HG03064 (cell line): ENCODE data around the gene TBL3.
A peak's percentile ranks its signal among the peaks of the same experiment; 100 is the strongest.
"Not testable (repeated sequence)": the region's sequence is repeated elsewhere in the genome, so short reads cannot be mapped to it uniquely, and the experiment has no call there.

Source experiments
- ATAC-seq: cut with Tn5 transposase; IDR thresholded peaks from one replicate; pipeline ENCODE4 v1.9.1; 2021; ENCODE audit warnings: low read depth; ENCODE audit not compliant: unreplicated experiment

The TBL3 gene

DNA sequence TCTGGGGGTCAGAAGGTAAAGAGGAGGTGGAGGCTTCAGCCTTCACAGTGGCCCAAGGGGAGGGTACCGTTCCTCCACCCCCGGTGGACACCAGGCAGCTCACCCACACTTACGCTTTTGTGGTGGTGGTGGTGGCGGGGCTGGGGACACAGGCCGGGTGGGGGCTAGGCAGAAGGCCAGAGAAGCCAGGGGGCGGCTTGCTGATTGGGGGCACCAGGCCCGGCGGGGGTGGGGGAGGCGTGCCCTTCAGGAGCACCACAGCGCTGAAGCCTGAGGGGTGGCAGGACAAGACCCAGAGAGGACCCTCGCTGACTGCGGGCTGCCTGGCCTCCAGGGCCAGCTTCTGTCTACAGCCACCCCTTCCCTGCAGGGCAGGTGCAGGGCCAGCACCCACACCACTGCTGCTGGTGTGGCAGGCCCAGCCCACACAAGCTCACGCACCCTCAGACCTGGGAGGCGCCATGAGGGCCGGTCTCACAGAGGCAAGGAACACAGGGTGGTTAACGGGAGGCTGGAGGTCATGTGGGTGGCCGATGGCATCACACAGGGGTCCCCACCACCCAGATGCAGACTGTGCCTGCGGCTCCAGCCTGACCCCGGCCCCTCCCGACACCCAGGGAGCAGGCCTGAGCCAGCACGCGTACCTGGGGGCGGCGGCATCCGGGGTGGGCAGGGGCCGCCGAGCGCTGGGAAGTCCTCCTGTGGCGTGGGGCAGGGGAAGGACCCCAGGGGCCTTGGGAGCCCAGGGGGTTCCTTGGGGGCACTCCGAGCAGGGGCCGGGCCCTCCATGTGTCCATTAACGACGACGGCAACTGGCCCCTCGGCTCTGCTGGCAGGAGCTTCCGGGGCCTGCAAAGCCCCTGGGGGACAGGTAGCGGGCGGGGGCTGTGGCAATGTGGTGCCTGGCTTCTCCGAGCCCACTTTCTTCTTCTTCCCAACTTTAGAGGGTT, 27.3 kb downstream of the TBL3 start:
- no peak for ATAC-seq

DNA sequence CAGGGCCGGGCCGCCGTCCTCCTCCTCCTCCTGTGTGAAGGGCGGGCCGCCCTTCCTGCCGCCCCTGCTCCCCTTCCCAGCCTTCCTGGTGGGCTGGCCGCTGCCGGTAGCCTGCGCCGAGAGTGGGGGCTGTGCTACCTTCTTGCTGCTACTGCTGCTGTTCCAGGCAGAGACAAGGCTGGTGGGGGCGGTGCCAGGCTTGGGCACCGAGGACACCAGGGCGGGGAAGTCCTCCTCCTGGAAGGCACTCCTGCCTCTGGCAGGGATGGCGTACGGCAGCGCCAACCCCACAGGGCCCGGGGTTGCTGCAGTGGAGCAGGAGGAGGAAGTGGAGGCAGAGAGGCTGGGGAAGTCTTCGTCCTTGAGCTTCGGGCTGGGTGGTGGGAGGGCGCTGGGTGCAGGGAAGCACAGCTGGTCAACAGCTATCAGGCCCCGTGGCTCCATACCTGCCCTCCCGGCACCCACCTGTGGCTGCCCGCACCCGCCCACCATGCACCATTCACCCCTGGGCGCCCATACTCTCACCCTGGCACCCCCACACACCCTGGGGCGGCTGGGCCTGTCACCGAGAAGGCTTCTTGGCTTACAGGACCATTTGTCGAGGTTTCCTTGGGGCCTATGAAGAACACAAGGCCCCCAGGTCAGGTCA, 28.1 kb downstream of the TBL3 start:
- ATAC-seq: no peak

DNA sequence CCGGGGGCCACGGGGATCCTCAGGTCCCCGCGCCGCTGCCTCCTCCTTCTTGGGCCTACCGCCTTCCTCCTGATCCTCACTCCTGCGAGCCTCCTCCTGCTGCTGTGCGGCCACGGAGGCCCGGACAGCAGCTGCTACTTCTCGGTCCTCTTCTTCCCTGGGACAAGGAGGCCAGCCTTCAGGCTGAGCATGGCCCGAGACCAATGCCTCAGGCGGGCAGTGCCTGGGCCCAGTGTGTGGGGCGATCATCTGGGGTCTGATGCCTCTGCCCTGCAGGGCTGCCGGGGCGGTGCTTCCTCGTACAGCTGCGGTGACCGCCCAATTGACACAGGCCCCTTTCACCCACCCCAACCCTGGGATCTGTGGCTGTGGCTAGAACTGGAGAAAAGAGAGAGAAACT, 29.2 kb downstream of the TBL3 start:
- ATAC-seq: no peak

DNA sequence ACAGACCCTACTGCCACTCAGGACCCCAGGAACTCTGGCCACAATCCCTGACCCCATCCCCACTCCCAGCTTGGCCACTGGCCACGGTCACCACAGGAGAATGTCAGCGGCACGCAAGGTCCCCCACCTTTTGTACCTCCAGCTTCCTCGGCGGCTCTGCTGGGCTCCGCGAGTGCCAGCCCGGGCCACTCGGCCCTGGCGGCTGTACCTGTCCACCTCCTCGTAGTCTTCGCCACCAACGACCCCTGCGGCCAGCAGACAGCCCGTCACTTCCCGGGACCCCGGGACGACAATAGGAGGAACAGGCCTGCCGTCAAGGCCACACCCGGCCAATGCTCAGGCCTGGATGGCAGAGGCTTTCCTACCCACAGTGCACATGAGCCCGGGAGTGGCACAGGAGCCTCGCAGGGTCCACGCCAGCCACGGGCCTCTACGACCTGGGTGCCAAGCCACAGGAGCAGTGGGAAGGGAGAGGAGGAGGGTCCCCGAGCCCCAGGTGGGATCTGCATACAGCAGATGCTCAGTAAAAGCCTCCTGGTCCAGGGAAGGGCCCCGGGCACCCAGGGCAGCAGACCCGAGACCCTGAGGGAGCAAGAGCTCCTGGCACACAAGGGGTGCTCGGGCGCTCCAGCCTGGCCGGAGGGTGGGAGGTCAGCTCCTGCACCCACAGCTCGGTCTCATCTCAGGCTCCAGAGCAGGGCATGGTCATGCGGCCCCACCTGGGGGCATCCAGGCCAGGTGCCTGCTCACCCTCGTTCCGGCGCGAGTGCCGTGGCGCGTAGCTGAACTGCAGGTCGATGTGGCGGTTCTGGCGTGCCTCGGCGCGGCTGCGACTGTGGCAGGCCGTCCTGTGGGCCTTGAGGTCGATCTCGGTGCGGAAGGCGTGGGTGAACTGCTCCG, 29.9 kb downstream of the TBL3 start:
- ATAC-seq: no peak

DNA sequence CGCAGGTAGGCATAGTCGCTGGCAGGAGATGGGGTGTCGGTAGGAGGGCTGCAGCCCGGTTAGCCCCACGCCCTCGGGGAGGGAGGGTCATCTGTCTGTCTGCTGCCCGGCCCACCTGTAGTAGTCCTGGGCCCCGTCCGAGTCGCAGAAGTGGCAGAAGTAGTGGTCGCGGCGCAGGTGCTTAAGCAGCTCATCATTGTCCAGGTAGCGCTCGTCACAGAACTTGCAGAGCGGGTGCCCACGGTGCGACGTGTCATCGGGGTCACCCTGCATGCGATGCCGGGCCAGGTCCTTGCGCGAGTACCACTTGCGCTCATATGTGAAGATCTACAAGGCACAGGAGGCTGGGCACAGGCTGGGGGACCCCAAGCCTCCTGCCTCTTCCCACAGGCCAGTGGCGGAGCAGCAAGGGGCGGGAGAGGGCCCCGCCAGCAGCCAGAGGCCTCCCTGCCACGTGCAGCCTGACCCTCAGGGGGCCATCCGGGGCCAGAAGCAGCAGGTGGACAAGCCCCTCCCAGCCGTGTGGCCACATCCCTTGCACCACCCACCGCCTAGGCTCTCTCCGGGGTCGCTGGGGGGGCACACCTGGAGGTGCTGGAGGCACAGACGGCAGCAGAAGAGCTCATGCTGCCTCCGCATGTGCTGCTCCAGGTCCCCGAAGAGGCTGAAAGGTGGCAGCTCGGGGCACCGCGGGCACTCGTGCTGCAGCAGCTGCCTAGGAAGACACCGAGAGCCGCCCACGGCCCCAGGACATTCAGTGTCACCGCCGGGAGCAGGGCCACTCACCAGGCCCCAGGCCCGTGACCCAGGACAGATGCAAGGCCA, 30.8 kb downstream of the TBL3 start:
- no peak for ATAC-seq

DNA sequence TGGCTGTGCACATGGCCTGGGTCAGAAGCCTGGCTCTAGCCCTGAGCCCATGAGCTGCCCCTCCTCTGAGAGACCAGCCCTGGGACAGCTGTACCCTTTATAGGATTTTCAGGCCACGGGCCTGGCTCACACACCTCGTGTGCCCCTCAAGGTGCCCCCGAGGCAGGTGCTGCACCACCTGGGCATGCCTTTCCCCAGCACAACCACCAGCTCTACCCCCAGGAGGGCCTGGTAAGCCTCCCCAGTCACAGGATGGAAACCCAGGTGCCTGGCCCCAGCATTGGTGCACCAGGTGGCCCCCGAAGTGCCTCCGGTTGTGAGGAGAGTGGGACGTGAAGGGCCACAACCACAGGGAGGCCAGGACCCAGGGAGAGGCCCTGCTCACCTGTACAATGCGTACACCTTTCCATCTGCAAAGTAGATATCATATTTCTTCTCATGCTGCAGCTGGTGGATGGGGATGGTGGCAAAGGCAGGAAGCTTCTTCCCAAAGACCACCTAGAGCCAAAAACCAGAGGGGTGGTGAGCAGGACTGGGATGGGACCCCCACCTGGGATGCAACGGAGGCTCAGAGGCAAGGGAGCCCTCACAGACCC, 31.5 kb downstream of the TBL3 start:
- no peak for ATAC-seq

DNA sequence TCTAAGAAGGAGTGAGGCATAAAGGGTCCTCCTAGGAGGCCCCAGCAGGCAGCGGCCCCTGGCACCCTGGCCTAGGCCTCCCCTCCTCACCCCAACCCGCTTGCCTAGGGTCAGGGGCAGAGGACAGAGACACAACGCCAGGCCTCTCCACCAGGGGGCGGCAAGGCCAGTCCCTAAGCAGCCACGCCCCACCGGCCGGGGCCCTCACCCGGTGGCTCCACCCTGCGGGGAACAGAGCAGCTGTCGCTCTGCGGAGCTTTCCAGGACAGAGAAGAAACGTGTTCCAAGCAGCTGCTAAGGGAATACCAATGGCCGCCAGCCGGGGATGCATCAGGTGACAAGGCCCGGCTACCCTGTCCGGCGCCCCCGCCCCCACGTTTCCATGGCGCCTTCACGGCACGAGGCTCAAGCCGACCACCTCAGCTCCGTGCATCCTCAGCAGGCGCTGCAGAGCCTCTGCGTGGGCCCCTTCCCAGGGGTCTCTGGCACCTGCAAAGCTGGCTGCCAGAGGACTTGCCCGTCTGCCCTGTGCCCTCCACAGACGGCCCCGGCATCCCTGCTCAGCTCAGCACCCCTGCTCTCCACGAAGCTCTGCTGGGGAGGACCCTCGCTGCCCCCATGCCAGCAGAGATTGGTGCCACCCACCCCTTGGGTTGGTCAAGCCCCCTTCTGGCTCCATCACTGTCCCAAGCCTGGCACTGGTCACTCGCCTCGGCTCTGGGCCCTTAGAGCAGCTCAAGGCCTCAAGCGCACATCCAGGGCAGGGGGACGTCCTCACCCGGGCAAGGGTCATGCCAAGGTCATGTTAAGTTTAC, 32.2 kb downstream of the TBL3 start:
- no peak for ATAC-seq

DNA sequence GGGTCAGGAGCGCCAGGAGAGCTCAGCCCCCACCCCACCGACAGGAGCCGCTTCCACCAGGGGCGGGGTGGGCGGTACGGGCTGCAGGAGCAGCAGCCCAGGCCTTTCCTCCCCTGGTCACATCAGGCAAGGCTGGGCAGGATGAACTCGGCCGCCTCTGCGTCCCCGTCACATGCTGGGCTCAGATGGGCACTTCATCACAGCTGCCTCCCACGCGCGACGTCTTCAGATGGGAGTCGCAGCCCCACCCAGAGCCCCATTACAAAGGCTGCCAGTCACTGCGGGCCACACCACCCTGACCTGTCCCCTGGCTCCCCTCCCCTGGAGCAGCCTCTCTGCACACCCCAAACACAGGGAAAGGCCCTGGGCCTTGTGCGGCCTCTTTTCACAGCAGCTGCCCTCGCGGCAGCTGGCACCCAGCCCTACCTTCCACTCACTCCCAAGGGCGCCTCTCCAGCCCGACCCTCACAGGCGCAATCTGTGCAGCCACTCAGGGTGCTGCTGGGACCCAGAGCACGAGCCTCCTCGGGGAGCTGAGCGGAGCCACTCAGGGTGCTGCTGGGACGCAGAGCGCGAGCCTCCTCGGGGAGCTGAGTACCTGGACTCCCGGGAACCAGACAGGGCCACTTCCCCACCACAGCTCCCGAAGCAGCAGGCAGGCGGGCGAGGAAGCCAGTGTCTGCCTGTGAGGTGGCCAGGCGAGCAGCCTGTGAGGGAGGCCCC, 33.1 kb downstream of the TBL3 start:
- no peak for ATAC-seq

DNA sequence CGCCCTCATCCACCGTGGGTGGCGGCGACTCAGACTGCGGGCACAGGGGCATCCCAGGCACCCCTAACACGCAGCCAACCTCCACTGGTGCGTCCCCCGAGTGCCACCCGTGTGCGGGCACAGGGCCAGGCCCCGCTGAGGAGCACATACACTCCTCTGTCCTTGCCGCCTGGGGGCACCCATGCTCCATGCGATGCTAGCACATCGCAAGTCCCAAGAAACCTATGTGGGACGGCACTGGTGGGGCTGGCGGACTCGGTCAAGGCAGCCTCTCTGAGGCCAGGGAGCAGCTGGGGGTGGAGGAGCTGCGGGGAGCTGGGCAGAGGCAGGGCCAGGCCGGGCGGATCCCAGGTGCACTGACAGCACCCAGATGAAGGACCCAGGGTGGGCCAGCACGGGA, 33.8 kb downstream of the TBL3 start:
- no peak for ATAC-seq

DNA sequence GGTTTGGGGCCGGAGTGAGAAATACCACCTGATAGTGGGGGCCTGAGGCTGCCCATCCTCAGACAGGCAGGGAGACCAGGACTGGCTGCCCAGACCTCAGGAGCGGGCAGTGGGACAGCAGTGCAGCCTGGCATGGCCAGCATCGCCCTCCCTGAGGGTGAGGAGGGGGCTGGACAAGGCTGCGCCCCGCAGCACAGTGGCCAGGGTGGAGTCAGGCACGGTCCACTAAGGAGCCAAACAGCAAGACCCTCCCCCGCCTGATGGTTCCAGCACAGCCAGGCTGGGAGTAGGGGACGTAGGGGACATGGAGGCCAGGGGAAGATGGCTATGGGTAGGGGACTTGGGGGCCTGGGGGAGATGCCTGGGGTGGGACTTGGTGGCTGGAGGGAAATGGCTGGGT, 34.5 kb downstream of the TBL3 start:
- ATAC-seq: no peak

DNA sequence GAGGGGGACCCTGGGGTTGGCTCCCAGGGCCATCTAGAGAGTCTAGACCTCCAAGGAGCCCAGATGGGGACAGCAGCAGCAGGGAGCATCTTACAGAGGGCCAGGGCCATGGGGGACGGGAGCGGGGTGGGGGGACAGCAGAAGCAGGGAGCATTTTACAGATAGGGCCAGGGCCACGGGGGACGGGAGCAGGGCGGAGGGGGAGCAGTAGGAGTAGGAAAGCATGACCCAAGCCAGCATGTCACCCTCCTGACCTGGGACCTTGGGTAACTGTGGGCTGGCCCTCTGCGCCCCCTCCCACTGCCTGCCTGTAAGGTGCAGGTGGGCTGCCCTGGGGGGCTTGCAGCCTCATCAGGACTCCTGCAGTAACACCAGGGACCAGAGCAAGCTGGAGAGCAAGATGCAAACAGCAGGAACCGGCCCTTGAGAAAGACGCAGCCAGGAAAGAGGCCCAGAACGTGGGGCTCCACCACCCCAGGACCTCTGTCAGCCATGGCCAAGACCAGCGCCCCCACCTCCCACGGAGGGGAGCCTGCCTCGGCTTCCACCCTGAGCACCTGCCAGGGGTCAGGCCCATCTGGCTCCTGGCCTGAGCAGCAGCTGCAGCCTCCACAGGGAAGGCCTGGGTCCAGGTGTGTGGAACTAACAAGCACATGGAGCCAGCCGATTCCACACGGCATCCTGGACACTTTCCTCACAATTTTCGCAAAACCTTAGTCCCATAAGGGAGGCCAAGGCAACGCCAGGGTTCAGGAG, 35.4 kb downstream of the TBL3 start:
- ATAC-seq: no peak

DNA sequence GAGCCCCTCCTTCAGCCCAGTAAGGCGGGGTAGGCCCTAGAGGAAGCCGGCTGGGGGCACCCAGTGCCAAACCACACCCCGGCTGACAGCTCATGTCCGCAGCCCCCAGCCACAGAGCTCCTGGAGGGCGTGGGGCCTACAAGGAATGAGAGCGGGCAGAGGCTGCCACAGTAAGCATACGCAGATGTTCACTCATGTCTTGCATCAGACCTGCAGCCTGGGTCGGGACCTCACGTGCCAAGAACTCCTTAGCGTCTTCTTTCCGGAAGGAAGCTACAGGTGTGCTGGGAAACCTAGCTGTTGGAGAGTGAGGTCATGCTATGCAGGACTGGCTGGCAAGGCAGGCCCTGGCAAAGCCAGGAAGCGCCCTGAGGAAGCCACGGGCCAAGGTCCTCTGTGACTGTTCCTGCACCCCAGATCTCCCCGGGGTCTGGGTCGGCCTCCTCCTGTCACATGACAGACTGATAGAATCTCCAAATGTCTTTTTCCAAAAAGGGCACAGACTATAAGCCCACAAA, 36.2 kb downstream of the TBL3 start:
- no peak for ATAC-seq

DNA sequence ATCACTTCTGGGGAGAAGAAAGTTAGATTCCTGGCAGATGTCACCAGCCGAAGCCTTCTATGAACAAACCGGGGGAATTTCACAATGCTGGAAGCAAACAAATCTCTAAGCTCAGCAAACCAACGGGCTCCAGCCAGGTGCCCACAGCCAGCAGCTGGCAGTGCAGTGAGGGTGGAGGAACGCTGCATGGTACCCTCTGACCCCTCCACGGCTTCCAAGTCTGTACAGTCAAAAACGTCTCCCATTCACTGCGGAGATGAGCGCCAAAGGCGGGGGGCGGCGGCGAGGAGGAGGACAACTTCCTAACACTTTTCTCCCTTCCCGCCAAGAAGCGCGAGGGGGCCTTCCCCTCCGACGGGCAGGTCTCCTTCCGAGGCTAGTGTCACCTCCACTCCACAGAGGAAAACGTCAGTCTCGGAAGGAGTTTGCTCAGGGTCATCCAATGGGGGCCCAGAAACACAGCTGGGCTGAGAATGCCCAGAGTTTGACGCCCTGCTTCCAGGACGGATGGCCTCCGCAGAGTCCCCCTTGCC, 36.8 kb downstream of the TBL3 start:
- ATAC-seq: no peak

DNA sequence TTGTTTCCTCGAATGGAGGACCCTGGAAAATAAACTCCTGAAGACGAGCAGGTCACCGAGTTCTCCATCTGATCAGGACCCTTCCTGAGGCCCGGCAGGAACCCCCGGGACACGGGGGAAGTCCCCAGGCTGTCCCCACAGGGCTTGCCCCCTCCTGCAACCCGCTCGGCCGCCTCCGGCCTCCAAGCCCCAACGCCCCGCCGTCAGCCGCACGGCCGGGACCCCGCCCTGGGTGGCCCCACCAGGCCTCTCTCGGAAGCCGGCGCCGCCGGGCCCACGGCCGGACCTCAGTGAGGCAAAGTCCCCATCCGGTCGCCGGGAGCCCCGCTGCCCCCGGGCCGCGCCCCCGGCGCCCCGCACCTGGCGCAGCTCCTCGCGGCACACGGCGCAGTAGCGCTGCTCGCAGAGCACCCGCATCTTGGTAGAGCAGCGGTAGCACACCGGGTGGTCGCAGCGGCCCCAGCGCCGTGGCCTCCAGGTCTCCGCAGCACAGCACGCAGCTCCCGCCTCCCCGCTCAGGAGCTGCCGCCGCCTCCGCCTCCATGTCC, 37.4 kb downstream of the TBL3 start:
- peak; percentile 35 for ATAC-seq

DNA sequence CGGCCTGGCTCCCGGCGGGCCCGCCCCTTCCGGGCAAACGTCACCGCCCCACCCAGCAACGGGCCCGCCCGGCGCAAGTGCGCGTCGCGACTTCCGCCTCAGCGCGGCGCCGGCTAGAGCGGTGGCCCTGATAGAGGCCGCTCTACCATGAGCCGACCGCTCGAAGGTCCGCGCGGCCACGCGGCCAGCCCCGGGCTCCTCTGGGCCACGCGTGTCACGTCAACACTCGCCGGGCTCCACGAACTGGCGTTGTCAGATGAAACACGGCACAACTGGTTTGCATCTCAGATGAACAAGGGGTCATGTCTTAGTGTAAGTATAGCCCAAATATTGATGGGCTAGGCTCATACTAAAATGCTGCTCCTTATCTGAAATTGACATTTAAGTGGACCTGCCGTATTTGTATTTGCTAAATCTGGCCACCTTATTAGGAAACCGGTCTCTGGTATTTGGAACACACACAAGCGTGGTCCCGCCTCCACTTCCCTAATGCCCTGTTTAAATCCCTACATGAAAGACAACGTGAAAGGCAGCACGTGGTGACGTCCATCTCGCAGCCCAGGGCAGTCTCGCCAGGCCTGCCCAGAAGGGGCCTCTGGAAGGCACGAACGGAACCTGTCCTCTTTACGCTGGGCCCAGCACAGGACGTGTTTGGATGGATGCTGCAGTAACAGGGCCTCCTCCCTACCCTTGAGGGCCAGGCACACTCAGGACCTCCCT, 38.1 kb downstream of the TBL3 start, which contains the start of gene ZNF598:
Gene ZNF598 (minus strand): TSS at position 31 of the 720 bp plus-strand sequence.
- ATAC-seq: peak; percentile 74

DNA sequence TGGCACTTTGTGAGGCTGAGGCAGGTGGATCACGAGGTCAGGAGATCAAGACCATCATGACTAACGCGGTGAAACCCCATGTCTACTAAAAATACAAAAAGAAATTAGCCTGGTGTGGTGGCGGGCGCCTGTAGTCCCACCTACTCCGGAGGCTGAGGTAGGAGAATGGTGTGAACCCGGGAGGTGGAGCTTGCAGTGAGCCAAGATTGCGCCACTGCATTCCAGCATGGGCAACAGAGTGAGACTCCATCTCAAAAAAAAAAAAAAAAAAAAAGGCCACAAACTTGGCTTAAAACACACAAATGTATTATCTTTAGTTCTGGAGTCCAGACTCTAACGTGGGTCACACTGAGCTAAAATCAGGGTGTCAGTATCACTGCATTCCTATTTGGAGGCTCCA, 39.9 kb downstream of the TBL3 start:
- not testable (repeated sequence) for ATAC-seq
